ENCODE data around the gene LOXL1. TPM values are rescaled to one million over a fixed set of nuclear protein-coding genes. Genes with fewer than 3 reads are reported as not detected.

LOXL1 gene
- total RNA-seq, 2 experiments from 2014 or later, result 1.8 to 8.6 TPM

DNA sequence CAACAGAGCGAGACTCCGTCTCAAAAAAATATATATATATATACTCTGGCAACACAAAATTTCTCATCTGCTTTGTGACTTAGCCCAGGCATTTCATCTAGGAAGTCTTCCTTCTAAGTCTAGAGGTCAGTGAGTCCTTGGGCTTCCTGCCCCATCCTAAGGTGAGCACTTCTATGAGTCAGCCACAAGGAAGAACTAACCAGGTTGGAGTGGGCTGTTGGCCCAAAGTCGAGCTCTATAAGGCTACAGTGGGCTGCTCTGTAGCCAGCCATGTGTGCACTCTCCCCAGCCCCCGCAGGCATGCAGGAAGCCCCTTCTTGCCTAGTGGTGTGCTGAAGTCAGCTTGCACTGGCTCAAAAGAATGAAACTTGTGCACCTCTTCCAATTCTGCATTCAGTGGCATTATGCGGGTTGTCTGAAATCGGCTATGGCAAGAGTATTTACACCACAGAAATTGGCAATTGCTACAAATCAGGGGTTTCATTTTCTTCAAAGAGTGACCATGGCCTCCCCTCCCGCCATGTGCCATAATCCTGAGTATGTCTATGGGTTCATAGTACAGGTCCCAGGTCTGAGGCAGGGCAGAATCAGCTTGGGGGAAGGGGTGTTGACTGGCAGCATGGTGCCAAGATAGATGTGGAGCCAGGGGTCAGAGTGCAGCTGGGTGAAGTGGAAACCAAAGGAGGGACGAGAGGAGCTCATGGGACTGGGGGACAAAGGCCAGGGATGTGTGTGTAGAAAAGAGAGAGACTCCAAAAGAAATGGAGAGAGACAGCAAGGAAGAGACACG is 22.0 kb upstream of the LOXL1 start:
- DNase-seq (no peak), ATAC-seq (no peak)
- Mint-ChIP-seq H3K36me3 (no peaks in the 10 kb centered on the region), H3K27me3 (no peaks in the 10 kb centered on the region), H3K4me3 (no peak overlapping the region), H3K27ac (no peak overlapping the region), H3K4me1 (peaks cover 16% of the 10 kb centered on the region), H3K9me3 (ENCODE audit: low read depth) (no peaks in the 10 kb centered on the region)
- CTCF ChIA-PET, result interaction anchor here (0.6 to 13.2 kb wide), 7 partner anchors 12 to 60 kb away, joined by 3 to 122 read pairs (median 3); partner anchors contain the start of genes LOXL1 and TBC1D21

DNA sequence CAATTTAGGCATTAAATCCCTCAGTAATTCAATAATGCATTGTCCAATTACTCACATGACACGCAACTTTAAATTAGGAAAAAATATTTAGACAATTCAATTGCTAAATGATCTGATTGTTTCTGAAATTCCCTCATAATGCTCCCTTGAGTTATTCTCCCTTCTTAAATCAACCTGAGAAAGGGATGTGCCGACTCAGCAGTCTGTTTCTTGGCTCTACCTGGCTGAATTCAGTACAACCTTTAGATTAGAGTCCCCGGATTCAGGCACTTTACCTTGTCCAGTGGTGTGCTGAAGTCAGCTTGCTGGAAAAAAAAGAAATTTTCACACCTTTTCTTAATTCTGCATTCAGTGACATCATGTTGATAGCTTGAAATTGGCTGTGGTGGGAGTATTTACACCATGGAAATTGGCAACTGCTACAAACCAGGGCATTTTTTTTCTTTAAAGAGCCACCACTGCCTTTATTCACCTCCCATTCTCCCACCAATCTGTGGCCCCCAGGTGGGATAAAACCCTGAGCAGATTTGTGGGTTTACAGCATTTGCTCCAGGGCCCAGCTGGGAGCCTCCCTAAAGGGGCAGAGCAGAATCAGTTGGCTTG is 20.9 kb upstream of the LOXL1 start:
- DNase-seq, result no peak
- ATAC-seq, result no peak
- peaks cover 18% of the 10 kb centered on the region for H3K4me1 Mint-ChIP-seq
- no peaks in the 10 kb centered on the region for H3K9me3 Mint-ChIP-seq (ENCODE audit: low read depth)
- H3K27ac Mint-ChIP-seq, result no peak overlapping the region
- no peaks in the 10 kb centered on the region for H3K27me3 Mint-ChIP-seq
- CTCF ChIA-PET, result interaction anchor here (1.0 to 13.2 kb wide), 6 partner anchors 7 to 31 kb away, joined by 3 to 122 read pairs (median 41); partner anchors contain the start of genes LOXL1 and TBC1D21
- H3K4me3 Mint-ChIP-seq, result no peak overlapping the region
- no peaks in the 10 kb centered on the region for H3K36me3 Mint-ChIP-seq

DNA sequence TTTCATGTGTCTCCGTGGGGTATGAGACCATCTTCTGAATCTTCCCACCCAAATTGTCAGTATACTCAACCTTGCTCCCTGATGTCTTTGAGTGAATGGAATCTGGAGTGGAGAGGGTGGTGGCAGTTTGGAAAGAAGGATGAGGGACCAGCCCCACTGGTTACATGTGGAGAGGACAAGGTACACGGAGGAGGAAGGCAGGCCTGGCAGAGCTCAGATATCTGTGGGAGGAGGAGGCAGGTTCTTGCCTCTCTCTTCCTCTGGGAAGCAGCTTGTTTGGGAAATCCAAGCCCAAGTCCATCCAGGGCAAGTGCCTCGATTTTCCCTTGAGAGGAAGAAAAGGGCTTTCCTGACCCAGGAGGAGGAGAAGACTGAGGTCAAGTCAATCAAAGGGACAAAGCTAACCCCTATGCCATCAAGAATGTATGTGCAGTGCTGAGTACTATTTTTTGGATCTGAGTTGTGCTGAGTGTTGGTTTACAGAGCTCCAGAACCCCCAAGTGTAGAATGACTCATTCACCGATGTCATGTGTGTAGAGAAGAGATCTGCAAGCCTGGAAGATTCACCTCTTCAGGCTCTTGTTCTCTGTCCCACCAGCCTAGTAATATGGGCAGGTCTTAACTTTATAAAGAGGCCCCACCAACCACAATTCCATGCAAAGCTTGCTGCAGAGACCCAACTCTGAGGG is 19.8 kb upstream of the LOXL1 start:
- ATAC-seq (peak; percentile 40), DNase-seq (no peak)
- Mint-ChIP-seq H3K9me3 (ENCODE audit: low read depth) (no peaks in the 10 kb centered on the region), H3K4me3 (no peak overlapping the region), H3K27me3 (no peaks in the 10 kb centered on the region), H3K4me1 (peaks cover 18% of the 10 kb centered on the region), H3K27ac (no peak overlapping the region), H3K36me3 (no peaks in the 10 kb centered on the region)
- CTCF ChIA-PET, result interaction anchor here (0.8 to 13.2 kb wide), 17 partner anchors 8 to 59 kb away, joined by 3 to 122 read pairs (median 6); partner anchors contain the start of genes LOXL1 and TBC1D21

DNA sequence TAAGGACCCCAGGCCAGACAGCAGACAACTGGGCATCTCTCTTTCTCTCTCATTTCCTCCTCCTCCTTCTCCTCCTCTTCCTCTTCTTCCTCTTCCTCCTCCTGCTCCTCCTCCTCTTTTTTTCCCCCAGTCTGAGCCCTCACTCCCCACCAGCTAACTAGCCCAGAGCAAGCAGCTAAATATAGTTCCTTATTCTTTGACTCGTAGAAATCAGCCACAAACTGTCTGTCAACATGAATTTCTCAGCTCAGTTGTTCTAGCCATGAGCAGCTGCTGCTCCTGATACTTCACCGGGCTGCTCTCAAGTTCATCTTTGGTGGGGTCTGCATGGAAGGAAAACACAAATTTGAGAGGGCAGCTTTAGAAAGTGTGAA is 19.2 kb upstream of the LOXL1 start:
- Mint-ChIP-seq H3K4me3 (no peak overlapping the region), H3K27me3 (no peaks in the 10 kb centered on the region), H3K4me1 (peaks cover 18% of the 10 kb centered on the region), H3K9me3 (ENCODE audit: low read depth) (no peaks in the 10 kb centered on the region), H3K36me3 (peaks cover 2% of the 10 kb centered on the region), H3K27ac (peak overlapping the region; percentile 26)
- CTCF ChIA-PET, result interaction anchor here (0.5 to 13.2 kb wide), 15 partner anchors 8 to 246 kb away, joined by 3 to 122 read pairs (median 7); partner anchors contain the start of genes LOXL1 and TBC1D21
- no peak for DNase-seq
- ATAC-seq, result no peak

DNA sequence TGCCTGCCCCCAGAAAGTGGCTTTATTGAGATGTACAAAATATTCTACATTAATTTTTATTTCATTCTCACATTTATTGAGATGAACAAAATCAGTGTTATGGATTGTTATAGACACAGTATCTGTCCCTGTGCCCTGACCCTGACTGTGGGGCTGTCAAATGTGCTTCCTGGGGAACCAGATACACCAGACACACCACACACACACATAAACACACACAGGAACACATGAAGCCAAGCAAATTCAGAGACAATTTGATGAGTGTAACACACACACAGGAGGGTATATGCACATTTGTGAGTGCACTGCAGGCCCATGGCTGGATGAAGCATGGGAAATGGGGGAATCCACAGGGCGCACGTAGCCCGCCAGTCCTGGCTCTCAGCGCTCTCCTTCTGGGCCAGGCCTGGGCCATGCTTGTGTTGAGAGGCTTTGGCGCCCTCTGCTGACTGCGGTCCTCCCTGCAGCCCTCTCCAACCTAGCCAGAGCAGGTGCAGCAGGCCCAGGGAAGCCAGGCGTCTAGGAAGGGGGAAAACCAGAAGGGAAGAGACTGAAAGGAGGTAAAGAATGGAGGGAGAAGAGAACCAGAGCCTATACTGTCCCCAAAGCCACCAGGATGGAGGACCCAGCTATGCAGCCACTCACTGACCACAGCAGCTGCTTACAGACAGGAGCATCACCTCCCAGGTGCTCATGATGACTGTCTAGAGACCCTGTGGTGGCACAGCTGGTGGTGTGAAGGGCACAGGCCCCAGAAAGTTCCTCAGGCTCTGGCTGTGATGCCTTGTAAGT is 18.0 kb upstream of the LOXL1 start:
- DNase-seq, result peak; percentile 86
- no peak overlapping the region for H3K27ac Mint-ChIP-seq
- H3K4me1 Mint-ChIP-seq, result peaks cover 27% of the 10 kb centered on the region
- H3K27me3 Mint-ChIP-seq, result no peaks in the 10 kb centered on the region
- peak; percentile 98 for ATAC-seq
- H3K9me3 Mint-ChIP-seq (ENCODE audit: low read depth), result no peaks in the 10 kb centered on the region
- peaks cover 2% of the 10 kb centered on the region for H3K36me3 Mint-ChIP-seq
- H3K4me3 Mint-ChIP-seq, result no peak overlapping the region
- CTCF ChIA-PET, result interaction anchor here (0.8 to 13.2 kb wide), 13 partner anchors 10 to 140 kb away, joined by 4 to 122 read pairs (median 5); partner anchors contain the start of genes LOXL1 and TBC1D21

DNA sequence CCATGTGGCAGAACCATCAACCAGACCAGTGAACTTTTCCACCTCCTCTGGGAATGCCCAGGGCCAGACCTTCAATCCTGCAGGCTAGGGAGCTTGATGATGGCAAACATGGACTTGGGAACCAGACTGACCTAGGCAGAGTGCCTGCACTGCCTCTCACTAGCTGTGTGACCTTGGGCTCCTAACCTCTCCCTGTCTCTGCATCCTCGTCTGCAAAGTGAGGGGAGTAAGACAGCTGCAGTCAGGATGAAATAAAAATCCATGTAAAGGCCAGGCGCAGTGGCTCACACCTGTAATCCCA is 17.5 kb upstream of the LOXL1 start:
- H3K27ac Mint-ChIP-seq, result no peak overlapping the region
- no peak for ATAC-seq
- DNase-seq, result no peak
- CTCF ChIA-PET, result interaction anchor here (0.8 to 13.2 kb wide), 11 partner anchors 9 to 140 kb away, joined by 3 to 122 read pairs (median 5); partner anchors contain the start of genes LOXL1 and TBC1D21
- H3K9me3 Mint-ChIP-seq (ENCODE audit: low read depth), result no peaks in the 10 kb centered on the region
- peaks cover 2% of the 10 kb centered on the region for H3K36me3 Mint-ChIP-seq
- peaks cover 31% of the 10 kb centered on the region for H3K4me1 Mint-ChIP-seq
- no peak overlapping the region for H3K4me3 Mint-ChIP-seq
- no peaks in the 10 kb centered on the region for H3K27me3 Mint-ChIP-seq

DNA sequence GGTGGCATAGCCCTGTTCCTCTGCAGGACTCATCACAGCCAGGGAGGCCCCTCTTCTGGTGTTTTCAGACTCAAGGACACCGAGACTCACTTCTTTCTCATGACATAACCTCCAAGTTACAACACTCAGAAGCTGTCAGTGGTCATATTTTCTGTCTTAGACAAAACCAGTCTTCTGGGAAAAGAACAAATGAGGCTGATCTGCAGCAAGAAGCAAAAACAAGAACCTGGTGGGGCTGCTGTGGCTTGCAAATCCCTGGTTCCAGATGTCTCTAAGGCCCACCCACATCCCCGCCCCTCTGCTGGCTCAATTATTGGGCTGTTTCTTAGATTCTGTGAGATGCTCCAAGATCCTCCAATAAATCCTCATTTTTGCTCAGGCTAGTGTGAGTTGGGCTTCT is 16.6 kb upstream of the LOXL1 start:
- Mint-ChIP-seq H3K4me1 (peaks cover 40% of the 10 kb centered on the region), H3K27ac (no peak overlapping the region), H3K36me3 (peaks cover 2% of the 10 kb centered on the region), H3K9me3 (ENCODE audit: low read depth) (no peaks in the 10 kb centered on the region), H3K4me3 (no peak overlapping the region), H3K27me3 (no peaks in the 10 kb centered on the region)
- CTCF ChIA-PET, result interaction anchor here (1.1 to 13.2 kb wide), 9 partner anchors 11 to 139 kb away, joined by 3 to 122 read pairs (median 6); partner anchors contain the start of genes LOXL1 and TBC1D21
- no peak for DNase-seq
- ATAC-seq, result no peak

DNA sequence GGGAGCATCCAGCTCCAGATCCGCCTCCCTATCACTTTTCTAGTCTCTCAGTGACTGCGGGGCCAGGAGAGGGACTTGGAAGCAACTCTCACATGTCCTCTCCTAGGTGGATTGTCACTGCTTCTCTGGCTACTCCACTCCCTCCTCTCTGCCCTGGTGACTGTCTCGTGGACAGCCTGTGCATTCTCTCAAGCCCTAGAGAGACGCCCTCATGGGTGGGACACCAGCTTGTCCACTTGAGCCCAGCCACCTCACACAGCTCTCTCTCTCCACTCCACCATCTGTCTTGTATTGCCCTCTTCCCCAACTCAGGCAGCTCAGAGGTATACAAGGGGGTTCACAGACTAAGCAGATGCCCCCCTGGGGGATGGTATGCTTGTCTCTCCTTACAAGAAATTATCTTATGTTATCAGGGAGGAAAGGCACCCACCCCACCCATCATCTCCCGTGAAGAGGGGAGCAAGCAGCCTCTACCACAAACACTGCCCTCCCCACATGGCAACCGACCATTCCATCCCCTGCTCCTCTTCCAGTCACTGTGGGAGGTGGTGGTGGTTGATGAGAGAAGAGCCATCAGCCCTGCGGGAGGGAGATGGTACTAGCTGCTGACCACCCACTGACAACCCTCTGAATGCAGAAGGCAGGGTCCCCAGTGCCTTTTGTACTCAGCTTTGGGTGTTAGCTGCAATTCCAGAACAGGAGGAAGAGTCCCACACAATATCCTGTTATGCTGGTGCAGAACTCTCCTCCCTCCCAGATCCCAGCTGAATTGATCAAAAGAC is 15.5 kb upstream of the LOXL1 start:
- H3K4me3 Mint-ChIP-seq, result no peak overlapping the region
- H3K4me1 Mint-ChIP-seq, result peaks cover 46% of the 10 kb centered on the region
- ATAC-seq, result no peak

DNA sequence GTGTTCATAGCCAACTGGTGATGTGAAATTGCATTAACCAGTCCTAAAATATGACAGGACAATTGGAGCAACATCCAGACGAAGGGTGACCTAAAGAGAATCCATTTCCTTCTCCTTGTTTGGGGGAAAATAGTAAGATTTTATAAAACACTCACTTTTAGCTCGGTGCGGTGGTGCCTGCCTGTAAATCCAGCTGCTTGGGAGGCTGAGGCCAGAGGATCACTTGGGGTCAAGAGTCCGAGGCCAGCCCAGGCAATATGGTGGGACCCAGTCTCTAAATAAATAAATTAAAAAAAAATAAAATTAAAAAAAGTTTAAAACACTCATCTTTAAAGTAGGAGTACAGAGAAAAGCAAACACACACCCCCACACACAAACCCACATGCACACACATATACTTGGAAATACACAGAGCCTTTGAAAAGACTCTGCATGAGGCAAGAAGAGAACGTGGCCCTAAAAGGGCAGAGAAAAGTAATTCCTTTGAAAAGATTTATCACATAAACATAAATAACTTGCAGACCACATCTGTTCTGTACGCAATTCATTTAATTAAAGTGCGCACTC is 14.1 kb upstream of the LOXL1 start:
- DNase-seq, result no peak

More for the DNA sequence above, 15.5 kb upstream of the LOXL1 start:
- no peak for DNase-seq
- peaks cover 8% of the 10 kb centered on the region for H3K36me3 Mint-ChIP-seq
- H3K27ac Mint-ChIP-seq, result no peak overlapping the region
- no peaks in the 10 kb centered on the region for H3K9me3 Mint-ChIP-seq (ENCODE audit: low read depth)
- CTCF ChIA-PET, result interaction anchor here (1.4 to 13.2 kb wide), 6 partner anchors 9 to 41 kb away, joined by 4 to 122 read pairs (median 43); partner anchors contain the start of genes LOXL1 and TBC1D21
- no peaks in the 10 kb centered on the region for H3K27me3 Mint-ChIP-seq

DNA sequence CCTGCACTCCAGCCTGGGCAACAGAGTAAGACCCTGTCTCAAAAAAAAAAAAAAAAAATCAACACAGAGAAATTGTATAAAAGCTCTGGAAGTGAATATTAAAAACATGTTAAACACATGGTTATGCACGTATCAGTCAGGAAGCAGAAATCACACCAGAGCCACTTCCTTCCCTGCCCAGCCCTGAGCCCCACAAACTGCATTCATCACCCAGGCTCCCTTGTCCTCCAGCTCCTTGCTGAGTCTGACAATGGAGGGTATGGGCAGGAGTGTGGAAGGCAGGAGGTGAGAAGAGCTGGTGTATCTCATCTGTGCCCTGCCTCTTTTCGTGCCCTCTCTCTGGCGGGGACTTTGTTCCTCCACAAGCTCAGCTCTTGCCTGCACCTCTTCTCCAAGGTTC is 12.1 kb upstream of the LOXL1 start:
- Mint-ChIP-seq H3K4me3 (no peak overlapping the region), H3K27ac (peak overlapping the region; percentile 72), H3K27me3 (no peaks in the 10 kb centered on the region), H3K36me3 (peaks cover 35% of the 10 kb centered on the region), H3K9me3 (ENCODE audit: low read depth) (peaks cover 12% of the 10 kb centered on the region), H3K4me1 (peaks cover 33% of the 10 kb centered on the region)
- CTCF ChIA-PET, result interaction anchor here (0.9 to 13.2 kb wide), 8 partner anchors 9 to 59 kb away, joined by 4 to 118 read pairs (median 8); partner anchors contain the start of genes LOXL1 and TBC1D21
- ATAC-seq (peak; percentile 94), DNase-seq (peak; percentile 69)

More for the DNA sequence above, 14.1 kb upstream of the LOXL1 start:
- Mint-ChIP-seq H3K4me3 (no peak overlapping the region), H3K4me1 (peaks cover 38% of the 10 kb centered on the region), H3K9me3 (ENCODE audit: low read depth) (peaks cover 6% of the 10 kb centered on the region), H3K27ac (no peak overlapping the region), H3K27me3 (no peaks in the 10 kb centered on the region), H3K36me3 (peaks cover 18% of the 10 kb centered on the region)
- no peak for ATAC-seq
- CTCF ChIA-PET, result interaction anchor here (0.8 to 13.2 kb wide), 6 partner anchors 8 to 53 kb away, joined by 4 to 122 read pairs (median 43); partner anchors contain the start of genes LOXL1 and TBC1D21

DNA sequence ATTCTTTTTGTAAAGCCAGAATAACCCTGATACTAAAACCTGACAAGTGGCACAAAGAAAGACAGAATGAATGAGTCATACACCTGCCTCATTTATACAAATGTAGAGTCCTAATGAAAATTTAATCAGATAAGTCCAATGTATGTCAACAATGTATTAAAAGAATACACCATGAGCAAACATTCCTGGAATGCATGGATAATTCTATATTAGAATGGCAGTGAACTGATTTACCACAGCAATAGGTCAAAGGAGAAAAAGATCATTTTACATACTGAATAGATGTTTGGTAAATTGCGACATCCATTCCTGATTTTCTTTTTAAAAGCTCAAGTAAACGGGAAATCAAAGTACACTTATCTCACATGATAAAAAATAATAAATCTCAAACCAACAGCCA is 11.2 kb upstream of the LOXL1 start:
- Mint-ChIP-seq H3K27me3 (no peaks in the 10 kb centered on the region), H3K36me3 (peaks cover 36% of the 10 kb centered on the region), H3K4me3 (no peak overlapping the region), H3K9me3 (ENCODE audit: low read depth) (peaks cover 12% of the 10 kb centered on the region), H3K27ac (no peak overlapping the region), H3K4me1 (peaks cover 37% of the 10 kb centered on the region)
- ATAC-seq (no peak), DNase-seq (no peak)
- CTCF ChIA-PET, result interaction anchor here (0.9 to 13.2 kb wide), 8 partner anchors 8 to 58 kb away, joined by 3 to 118 read pairs (median 4); partner anchors contain the start of genes LOXL1 and TBC1D21

Data from activated CD8-positive, alpha-beta memory T cell treated with anti-CD3 and anti-CD28 coated beads, Interleukin-2, amount 10 ng/mL, durations not matched to agents 7 days and 5 days (primary cell).